ENCODE results near the gene ERC1.

DNA sequence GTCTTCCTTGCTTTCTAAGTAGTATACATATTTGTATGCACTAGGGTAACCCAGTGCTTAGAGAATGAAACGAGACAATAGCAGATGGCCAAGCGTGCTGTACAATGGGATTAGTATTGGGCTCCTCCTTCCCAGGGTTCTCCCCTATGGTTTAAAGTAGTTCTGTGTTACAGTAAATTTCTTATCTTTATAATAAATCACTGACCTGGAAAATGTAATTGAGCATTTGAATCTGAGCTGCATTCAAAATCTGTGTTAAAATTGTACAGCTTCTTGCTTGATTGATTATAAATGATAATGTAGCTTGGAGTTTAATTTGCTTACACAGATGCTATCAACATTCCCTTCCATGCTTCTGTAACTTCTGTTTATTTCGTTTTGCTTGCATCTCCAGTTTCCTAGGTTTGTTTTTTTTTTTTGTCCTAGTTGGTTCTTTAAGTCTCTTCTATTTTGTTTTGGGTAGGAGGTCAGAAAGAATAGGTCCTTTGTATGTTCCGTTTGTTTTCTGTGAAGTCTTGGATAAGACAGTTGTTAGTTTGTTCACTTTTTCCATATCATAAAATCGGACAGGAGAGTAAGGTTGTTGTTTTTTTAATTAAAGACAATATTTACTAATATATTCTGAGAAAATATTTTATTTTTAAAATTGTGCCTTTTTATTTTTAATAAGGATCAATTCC lies 171.2 kb downstream of the ERC1 start:
- TF ChIP-seq ZBTB7A (tag by site-specific recombination; IDR thresholded peaks at IDR 0.05; ENCODE audit: low read depth) (no peak), ZNF274 (IDR thresholded peaks at IDR 0.05; ENCODE audit: low read length) (no peak), ZNF274 (tag by site-specific recombination; IDR thresholded peaks at IDR 0.05; ENCODE audit: borderline replicate concordance) (no peak), CTCF (tag by site-specific recombination; IDR thresholded peaks at IDR 0.05) (no peak), ZNF76 (tag by site-specific recombination; IDR thresholded peaks at IDR 0.05; ENCODE audit: borderline replicate concordance, low read depth) (no peak)
